Fibroblast of mammary gland (primary cell): ENCODE measurements around the gene MAPRE2.

Experiments used
- DNase-seq: peaks from one replicate; pipeline ENCODE4 v3.0.0-alpha.2; 2010; ENCODE audit warnings: low read depth
- H3K4me3 ChIP-seq: 2 replicates; pipeline ENCODE4 v1.5.1; 2011; ENCODE audit warnings: low read depth, mild to moderate bottlenecking, low read length, moderate library complexity; ENCODE audit not compliant: control insufficient read depth
- CTCF ChIP-seq: conservative IDR thresholded peaks from 2 replicates; pipeline ENCODE4 v1.5.1; 2011; ENCODE audit warnings: low read depth, low read length, inconsistent platforms; ENCODE audit not compliant: control insufficient read depth, insufficient read depth

Gene MAPRE2

GRCh38 chr18:35029103-35029502 is 12.1 kb upstream of the MAPRE2 start:
- no peak for TF ChIP-seq CTCF
- H3K4me3 ChIP-seq, result no peak overlapping the region
- peak; percentile 71 for DNase-seq

- no peak overlapping the region for H3K4me3 ChIP-seq
- no peak for TF ChIP-seq CTCF
- no peak for DNase-seq
These were observed 11.4 kb upstream of the MAPRE2 start for GRCh38 chr18:35029770-35030169.

GRCh38 chr18:35030277-35030989 is 10.8 kb upstream of the MAPRE2 start:
- DNase-seq, result no peak
- no peak overlapping the region for H3K4me3 ChIP-seq
- no peak for TF ChIP-seq CTCF

GRCh38 chr18:35032113-35032512 is 9.1 kb upstream of the MAPRE2 start:
- DNase-seq, result no peak
- no peak for TF ChIP-seq CTCF
- H3K4me3 ChIP-seq, result no peak overlapping the region

- no peak for DNase-seq
- H3K4me3 ChIP-seq, result no peak overlapping the region
- no peak for TF ChIP-seq CTCF
These were observed 3.2 kb upstream of the MAPRE2 start for GRCh38 chr18:35038029-35038428.

GRCh38 chr18:35038881-35039491 is 2.2 kb upstream of the MAPRE2 start:
- H3K4me3 ChIP-seq, result no peak overlapping the region
- no peak for DNase-seq
- no peak for TF ChIP-seq CTCF
